NCI-H446 (cell line): ENCODE results near the gene FOXP2.

Experiments used
- DNase-seq, 2 experiments: peaks; one replicate each; lab custom pipeline; 2025; lab: John Stamatoyannopoulos, UW

The FOXP2 gene

DNA sequence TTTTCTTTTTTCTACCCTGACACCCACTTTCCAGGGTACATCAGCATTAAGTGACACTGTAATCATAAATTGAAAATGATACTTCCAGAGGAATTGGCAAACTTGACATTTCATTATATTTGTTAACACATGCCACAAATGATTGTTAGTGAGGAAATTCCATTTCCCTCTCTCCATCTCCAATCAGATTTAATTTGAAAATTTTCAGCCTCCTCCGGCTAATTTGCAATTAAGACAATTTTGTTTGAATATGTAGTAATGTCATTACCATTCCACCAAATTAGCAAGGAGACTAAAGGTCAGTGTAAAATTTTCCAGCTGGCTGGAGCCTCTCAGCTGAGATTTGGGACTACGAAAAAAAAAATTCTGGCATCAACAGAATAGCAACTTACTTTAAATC is 242.7 kb downstream of the FOXP2 start:
- DNase-seq = no peak

DNA sequence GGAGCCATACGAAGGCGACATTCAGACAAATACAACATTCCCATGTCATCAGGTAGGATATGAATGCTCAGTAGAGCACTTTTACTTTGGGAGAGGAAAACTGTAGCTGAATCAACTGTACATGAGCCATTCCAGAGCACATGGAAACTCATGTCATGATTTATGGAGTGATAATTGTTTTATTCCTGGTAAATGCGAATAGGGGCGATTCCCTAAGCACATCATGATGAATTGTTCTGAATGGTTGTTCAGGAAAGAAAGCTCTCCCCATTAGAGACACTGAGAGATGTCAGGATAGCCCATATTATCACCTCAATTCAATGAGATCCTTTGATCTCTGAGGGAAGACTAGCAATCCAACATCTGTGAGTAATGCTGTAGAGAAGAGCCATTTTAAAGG is 243.6 kb downstream of the FOXP2 start:
- DNase-seq = no peak

DNA sequence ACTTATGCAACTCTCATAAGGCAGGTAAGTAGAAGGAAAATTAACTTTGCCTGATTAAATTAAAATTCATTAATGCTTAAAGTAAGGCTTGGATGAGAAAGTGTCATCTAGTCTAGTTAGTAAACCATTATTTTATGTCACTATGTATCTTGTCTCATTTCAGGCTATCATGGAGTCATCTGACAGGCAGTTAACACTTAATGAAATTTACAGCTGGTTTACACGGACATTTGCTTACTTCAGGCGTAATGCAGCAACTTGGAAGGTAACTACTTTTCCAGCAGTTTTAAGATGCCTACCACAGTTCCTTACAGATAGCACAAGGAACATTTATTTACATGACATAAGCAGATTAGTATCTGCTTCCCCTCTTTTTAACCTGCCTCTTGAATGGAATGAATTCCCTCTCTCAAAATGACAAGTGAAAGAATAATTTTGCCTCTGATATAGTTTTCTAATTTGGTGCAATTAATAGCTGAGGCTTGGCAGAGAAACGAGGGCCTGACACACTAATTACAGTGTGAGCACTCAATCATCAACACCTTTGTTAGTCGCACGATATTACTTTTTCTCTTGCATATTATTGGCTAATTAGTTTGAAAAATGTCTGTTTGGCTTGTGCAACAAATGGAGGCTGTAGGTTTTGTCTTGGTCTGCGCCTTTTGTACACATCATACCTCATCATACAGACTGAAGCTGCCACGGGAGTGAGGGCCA is 245.0 kb downstream of the FOXP2 start:
- DNase-seq = peak; percentile 19 to 20

DNA sequence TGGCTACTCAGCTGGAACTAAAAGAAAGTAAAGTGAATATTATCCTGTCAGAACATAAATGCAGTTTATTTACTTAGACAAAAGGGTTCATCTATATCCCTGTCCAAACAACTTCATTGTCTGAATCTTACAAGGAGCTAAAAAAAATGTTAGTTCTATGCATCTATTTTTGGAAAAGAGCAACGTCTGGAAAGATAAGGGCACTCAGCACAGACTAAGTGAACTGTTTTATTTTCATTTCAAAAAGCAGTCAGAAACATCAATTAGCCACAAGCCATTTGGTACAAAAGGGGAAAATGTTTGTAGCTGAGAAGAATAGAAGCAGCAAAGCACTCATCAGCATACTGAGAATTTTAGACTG is 245.5 kb downstream of the FOXP2 start:
- DNase-seq = no peak

DNA sequence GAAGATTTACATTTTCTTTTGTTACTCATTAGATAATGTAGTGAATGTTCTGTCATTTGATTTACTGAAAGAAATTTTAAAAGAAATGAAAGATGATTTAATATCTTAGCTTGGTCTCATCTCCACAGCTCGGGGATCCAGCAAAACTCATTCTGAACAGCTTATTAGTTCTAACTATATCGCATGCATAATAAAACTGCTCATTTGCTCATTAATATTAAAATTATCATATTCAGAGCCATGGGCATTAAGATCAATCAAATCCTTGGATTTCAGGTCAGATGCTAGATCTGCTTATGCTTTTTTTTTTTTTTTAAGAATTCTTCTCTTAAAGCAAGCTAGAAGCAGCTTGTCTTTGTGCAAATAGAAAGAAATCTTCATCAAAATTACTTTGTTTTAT is 246.1 kb downstream of the FOXP2 start:
- no peak for DNase-seq

DNA sequence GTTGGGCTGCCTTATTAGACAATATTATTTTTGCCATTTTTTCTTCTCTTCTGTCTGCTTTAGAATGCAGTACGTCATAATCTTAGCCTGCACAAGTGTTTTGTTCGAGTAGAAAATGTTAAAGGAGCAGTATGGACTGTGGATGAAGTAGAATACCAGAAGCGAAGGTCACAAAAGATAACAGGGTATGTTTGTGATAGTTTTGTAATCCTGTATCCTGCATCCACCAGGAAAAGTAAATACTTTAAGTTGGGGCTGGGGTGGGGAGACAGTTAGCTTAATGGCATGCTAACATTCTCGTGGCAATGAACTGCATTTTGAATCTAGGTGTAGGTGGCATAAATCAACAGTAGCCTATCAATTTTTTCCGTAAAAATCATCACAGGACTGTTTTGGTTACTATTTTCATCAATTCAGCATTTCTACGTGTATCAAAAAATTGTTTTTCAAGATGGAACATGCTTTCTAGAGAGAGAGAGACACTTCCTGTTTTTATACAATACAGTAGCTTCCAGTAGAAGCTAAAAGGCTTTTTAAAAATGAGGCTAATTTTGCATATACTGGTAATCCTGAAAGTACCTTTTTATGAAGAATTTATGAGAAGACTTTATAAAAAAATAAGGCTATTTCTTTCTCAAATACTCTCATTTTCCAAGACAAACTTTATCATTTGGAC is 247.5 kb downstream of the FOXP2 start:
- no peak for DNase-seq

DNA sequence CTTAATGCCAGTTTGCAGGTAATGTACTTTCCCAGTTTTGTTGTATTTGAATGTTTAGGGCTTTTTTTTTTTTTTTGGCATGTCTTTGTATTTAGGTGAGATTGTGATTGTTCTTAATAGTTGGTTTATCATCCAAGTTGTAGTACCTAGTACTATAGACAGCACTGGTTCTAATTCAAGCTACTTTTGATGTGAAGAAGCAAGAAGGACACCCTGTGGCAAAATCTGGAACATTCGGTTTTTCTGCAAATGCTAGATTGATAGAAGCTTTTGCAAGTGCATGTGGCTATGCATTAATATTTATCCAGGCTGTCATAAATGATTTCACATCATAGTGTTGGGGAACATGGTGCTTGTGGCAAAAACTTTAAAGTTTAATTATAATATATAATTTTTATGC is 248.9 kb downstream of the FOXP2 start:
- DNase-seq = peak in 1 of 2 experiments; percentile 61

DNA sequence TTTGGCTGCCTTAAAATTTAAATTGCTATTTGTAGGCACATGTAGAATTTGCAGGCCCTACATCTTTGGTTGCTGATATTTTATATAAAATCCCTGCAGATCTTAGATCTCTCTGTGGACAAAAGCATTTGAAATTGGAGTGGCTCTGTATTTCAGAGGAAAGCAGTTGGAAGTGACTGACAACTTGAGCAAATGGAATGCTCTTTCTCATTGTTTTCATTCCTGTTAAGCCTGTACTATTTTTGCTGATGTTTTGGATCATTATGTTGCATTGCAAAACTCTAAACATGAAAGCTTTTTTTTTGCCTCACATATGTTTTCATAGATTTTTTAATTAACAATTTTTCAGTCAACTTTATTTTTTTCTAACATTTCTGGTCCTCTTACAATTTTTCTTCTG is 256.1 kb downstream of the FOXP2 start:
- no peak for DNase-seq

DNA sequence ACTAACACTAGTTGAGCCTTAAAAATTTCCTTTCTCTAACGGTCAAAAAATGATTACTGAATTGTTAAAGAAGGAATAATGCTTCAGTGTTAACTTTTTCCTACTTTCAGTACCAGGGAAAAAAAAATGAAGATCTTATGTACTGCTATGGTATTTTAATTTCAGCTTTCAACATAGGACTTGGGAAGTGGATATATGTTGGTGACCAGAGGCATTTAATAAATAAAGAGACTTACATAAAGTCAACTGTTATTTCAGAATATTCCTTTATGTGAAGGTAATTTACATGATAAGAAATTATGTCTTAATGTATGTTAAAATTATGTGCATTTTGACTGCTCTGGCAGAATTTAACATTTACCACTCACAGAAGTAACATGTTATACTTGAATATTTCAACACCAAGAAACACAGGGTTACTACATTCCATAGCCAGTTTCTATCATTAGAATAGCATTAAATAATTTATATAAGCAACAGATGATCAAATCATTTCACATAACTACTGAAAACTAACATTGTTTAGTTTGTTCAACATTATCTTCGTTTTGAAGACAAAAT is 257.0 kb downstream of the FOXP2 start:
- DNase-seq = no peak

DNA sequence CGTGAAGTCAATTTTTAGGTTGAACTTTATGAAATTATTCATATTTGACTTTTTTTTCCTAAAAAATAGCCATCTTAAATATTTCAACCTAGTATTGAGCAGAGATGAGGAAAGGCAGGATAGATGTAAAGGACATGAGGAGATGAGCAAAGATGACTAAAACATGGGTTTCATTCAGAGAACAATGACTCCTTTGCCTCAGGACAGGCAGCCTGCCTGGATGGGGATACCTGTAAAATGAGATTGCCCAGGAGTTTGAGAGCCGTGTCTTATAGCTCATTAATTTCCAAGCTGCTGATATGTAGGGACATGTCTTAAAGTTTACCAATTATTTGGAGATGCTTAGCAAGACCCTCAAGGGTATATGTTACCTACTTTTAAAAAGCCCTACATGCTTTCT is 263.5 kb downstream of the FOXP2 start:
- DNase-seq = no peak

DNA sequence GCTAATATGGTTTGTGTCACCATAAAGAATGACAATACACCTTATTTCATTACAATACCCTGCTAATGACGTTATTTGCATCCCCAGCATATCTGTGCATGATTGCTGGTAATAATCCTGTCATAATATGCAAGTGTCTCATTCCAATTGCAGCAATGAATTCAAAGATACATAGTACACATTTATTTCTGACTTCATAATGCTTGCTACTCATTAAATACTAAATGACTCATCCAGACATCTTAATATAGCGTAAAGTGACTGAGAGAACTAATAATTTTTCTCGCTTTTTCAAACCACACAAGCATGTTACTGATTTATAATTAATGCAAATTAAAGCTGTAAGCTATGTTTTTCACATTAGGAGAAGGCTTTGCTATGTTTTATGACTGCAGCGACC is 272.6 kb downstream of the FOXP2 start:
- no peak for DNase-seq

DNA sequence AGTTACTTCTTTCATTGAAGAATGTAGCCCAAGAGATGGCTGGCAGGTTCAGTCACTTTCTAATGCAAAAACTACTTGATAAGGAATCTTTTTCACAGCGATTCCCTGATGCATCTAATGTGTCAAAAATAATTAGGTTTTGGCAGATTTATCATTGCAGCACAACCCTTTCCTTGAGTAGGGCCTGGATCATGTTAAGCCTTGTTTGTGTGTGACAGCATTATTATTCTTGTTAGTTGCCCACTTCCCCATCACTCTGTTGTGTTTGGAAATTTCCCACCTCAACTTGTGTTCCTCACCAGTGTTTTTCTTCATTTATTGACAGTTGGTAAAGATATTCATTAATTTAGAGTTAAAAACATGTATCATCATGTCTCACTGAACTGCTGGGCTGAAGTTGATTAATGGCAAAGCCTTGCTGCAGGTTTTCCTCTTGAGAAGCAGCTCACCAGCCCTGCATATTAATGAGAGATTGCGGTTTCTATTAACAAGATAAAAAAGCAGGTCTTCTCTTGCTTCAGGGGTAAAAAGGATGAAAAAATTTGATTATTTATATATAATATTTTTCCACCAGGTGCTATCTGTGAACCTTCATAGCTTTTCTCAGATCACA is 273.9 kb downstream of the FOXP2 start:
- peak in 1 of 2 experiments; percentile 35 for DNase-seq

DNA sequence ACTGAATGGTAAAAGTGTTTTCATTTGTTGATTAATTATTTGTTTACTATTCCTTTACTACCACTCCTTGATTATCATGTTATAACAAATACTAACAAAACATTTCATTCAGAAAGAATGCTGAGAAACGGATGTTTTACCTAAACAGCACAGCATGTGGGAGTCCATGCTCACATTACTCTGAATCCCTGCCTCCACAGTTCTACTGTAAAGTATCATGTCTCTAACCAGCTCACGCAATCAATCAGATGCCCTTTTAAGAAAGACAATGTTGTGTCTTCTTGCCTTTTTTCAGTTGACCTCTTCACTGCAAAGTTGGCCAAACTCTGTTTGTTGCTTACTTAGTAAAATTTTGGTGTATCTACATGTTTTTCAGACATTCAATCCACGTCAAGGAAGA is 274.8 kb downstream of the FOXP2 start:
- DNase-seq = no peak

DNA sequence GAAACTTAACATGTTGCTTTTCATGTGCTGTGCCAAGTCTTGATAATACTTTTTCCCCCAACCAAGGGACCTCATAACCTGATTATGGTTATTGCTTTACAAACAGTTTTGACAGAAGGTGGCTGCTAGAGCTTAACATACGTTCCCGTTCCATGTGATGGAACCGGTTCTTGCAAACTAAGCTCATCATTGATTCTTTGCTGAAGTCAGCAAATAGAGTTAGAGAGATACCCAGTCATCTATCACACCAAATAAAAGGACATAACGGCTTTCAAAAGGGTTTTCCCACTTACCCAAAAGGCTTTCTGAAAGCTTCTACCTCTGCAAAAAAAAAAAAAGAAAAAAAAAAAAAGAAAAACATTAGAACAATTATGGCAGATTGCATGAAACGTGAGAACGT is 277.0 kb downstream of the FOXP2 start:
- DNase-seq = no peak

DNA sequence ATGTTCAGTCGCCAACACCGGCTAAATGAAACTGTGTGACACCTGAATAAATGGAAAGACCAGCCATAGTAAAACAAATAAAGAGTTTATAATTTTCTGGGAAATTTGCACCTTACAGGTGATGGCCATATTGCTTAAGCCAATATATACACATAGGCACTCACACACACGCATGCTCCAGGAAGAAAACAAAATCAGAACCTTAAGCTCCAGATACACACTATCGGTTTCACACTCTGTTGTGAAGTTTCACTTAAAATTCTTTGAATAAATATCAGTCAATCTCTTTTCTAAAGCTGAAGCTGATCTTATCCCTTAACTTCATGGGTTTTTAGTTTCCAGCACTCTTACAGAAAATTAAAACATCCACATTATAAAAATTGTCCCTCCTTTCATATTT is 280.6 kb downstream of the FOXP2 start:
- DNase-seq = no peak

DNA sequence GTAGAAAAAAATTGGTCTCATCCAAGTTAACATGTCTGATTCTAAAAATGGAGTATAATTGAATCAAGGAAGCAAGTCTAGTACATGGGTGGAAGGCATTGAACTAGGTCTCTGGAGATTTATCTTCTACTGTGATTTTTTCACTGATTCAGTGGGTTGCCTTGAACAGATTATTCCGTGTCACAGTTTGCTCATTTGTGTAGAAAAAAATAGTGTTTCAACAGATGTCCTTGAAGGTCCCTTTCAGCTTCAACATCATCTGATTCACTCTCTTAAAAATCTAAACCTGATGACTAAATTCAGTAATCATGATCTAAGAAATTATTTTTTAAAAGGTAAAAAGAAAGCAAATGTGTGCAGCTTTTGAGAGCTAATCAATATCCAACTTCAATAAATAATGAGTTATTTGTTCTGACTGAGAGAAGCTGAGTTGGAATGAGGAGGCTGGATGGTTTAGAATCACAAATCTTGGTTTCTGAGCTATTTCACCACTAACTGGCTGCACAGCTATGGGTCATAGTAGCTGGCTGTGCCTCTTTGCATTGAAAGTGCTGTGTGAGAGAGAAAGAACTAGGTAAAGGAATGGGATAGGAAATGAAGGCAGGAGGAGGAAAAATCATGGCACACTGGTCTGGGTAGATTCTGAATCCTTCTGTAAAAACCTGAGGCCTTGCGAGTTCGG is 285.8 kb downstream of the FOXP2 start:
- no peak for DNase-seq

DNA sequence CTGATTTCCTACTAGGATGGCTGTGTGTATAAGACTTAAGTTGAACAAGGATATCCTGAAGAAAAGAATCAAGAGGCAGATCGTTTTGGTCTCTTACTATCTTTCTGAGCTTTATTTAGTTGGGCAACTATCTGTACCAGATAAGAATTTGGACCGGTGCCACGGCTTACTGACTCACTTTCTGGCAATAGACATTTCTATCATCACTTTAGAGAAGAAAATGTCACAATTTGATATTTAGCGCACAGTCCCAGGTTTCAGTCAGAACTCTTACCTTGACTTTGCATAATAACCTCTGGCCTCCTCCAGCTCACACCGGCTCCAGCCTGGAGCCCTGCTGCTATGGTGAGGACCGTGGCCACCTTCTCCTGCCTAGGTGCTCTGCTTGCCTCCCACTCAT is 289.1 kb downstream of the FOXP2 start:
- no peak for DNase-seq

DNA sequence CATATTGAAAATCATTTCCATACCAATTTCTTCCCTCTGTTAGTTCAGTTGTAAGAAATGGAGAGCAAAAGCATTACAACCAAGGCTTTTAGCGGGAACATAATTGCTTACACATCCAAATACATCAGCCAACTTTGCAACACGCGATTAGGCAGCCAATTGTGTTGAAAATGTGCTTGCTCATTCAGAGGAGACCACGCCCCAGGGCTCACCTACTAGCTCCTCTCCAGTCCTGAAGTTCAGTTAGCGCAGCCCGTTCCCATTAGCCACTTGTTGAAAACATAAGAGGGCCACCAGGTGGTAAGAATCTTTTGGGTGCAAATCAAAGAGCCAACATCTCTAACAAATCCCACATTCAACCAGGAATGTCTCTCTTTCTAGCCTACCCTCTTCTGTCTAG is 294.0 kb downstream of the FOXP2 start:
- peak in 1 of 2 experiments; percentile 7 for DNase-seq

DNA sequence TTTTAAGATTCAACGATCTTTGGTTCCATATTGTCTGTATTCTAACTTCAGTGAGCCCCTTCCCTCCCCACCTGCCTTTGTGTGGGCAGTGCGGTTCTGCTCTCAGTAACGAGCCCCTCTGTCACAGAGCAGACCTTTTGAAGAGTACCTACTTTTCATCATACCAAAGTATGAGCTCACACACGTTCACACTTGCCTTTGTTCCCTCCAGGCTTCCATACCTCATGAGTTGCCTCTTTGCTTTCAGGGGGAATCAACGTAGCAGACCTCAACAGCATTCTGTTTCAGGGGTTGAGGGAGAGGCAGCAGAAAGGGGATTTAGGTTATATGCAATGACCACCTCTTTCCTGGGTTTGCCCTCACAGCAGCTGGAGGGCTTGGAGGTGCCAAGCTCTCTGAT is 295.9 kb downstream of the FOXP2 start:
- DNase-seq = no peak

DNA sequence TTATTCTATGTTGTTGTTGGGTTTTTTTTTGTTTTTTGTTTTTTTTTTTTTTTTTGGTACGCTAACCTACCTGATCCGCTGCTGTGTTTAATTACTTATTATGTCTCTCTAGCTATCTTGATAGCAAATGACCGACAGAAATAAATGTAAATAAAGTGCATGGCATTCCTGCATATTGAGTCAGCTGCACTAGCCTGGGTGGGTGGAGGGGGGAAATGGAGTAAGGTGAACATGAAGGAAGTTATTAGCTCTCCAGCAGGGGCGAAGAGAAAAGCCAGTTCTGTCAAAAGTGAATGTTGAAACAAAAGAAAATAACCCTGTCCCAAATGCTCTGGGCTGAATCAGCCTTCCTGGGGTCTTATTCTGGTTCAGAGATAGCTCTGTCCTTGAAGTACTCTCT is 296.6 kb downstream of the FOXP2 start:
- DNase-seq = no peak

DNA sequence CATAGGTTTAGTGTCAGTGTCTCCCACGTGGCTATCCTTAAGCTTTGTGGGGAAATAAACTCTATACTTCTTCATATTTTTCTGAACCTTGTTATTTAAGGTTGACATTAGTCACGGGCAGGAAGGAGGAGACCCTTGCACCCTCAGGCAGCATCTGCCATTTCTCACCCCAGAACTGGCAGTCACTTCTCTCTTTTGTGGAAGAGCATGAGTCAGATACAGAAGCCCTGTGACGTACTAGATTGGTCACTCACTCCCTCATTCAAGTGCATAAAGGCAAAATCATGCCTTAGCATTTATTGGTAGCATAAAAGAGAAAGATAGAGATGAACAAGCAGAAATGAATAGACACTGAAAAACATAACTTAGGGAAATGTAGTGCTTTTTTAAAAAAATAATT is 301.3 kb downstream of the FOXP2 start:
- DNase-seq = no peak

DNA sequence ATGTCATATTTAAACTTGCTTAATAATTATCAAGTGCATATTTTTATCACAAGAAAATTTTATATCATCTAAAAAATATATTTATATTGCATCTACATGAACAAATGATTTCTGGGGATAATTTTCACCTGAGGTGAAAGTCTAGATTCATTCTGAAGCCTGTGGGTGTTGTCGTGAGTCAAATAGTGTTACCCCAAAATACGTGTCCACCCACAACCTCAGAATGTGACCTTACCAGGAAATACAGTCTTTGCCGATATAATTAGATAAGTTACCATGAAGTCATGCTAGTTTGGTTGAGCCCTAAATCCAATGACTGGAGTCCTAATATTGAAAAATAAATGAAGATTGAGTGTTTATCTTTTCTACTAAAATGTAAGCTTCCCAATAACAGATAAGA is 304.2 kb downstream of the FOXP2 start:
- no peak for DNase-seq

DNA sequence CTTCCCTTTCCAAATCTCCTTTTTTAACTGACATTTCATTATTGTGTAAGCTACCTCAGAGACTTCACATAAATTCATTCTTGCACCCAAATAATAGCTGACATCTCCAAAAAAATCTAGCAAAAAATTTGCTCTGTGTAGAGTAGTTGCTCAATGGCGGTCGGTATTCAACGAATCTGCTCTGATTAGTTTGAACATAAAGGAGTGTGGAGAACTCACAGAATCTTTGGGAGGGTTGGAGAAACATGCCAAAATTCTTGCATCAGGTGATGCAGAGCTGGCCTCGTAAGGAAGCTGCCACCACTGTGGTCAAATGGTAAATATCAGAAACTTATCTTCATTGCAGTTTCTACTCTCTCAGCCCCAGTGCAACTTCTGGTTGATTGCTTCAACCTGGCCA is 306.1 kb downstream of the FOXP2 start:
- DNase-seq = no peak
